K562 (cell line): ENCODE results near the gene DNAJB1. TPM values are rescaled to one million over a fixed set of nuclear protein-coding genes. Genes with fewer than 3 reads are reported as not detected.
A peak's percentile ranks its signal among the peaks of the same experiment; 100 is the strongest.

Experiments
- ESRRB ChIP-seq: fragments of 250-450 bp; sonication (Bioruptor Pico); IDR thresholded peaks from 2 replicates; pipeline ENCODE4 v1.5.0; 2020; ENCODE audit warnings: mild to moderate bottlenecking, moderate library complexity, borderline replicate concordance
- ETS1 ChIP-seq: conservative IDR thresholded peaks from 2 replicates; pipeline ENCODE4 v1.6.1; 2011; ENCODE audit warnings: low read depth, mild to moderate bottlenecking, low read length; ENCODE audit not compliant: control insufficient read depth
- MAZ ChIP-seq, 2 experiments: fragments of 450-650 bp in 1 of 2; sonication (generic) in 1 of 2; formaldehyde crosslinking; IDR thresholded peaks in 1 of 2; conservative IDR thresholded peaks in 1 of 2; 2 replicates each; pipeline versions ENCODE4 v1.4.0 to v1.5.0; 2020; ENCODE audit warnings: mild to moderate bottlenecking in 1 of 2, missing genetic modification reagents in 1 of 2
- MED1 ChIP-seq: sonication (generic); formaldehyde crosslinking; IDR thresholded peaks from 2 replicates; pipeline ENCODE4 v1.8.1; 2023; ENCODE audit warnings: missing genetic modification reagents, borderline replicate concordance
- PHTF2 ChIP-seq: fragments of 250-450 bp; sonication (Bioruptor Pico); IDR thresholded peaks from 2 replicates; pipeline ENCODE4 v1.5.0; 2021; ENCODE audit warnings: mild to moderate bottlenecking
- POLR2H ChIP-seq: IDR thresholded peaks from 2 replicates; pipeline ENCODE4 v1.6.1; 2016; ENCODE audit warnings: missing genetic modification characterization, low read depth, mild to moderate bottlenecking, control low read depth, missing compliant biosample characterization, moderate library complexity
- RREB1 ChIP-seq: fragments of 250-450 bp; sonication (Bioruptor Pico); IDR thresholded peaks from 2 replicates; pipeline ENCODE4 v1.4.0; 2020
- SAP30 ChIP-seq: fragments of 200-600 bp; sonication (generic); IDR thresholded peaks from 2 replicates; pipeline ENCODE4 v1.6.1; 2012; ENCODE audit warnings: borderline replicate concordance, low read depth, mild to moderate bottlenecking, moderate library complexity, low read length, control low read depth, inconsistent platforms; ENCODE audit not compliant: insufficient read depth, poor library complexity, severe bottlenecking
- TCFL5 ChIP-seq: fragments of 250-450 bp; sonication (Bioruptor Pico); conservative IDR thresholded peaks from 2 replicates; pipeline ENCODE4 v1.6.1; 2021; ENCODE audit warnings: mild to moderate bottlenecking, moderate library complexity, matching md5 sums
- TEAD1 ChIP-seq, 2 experiments: fragments of 450-650 bp in 1 of 2; sonication (generic) in 1 of 2; formaldehyde crosslinking; IDR thresholded peaks; 2 replicates each; pipeline versions ENCODE4 v1.4.0 to v1.8.0; 2020 to 2022; ENCODE audit warnings: mild to moderate bottlenecking in 2 of 2, missing genetic modification reagents in 1 of 2
- ZNF217 ChIP-seq: sonication (generic); formaldehyde crosslinking; IDR thresholded peaks from 2 replicates; pipeline ENCODE4 v1.8.0; 2022; ENCODE audit warnings: mild to moderate bottlenecking, missing genetic modification reagents
- ZNF24 ChIP-seq: fragments of 450-650 bp; IDR thresholded peaks from 2 replicates; pipeline ENCODE4 v1.6.1; 2016
- ZNF57 ChIP-seq: fragments of 450-650 bp; formaldehyde crosslinking; IDR thresholded peaks from 2 replicates; pipeline ENCODE4 v1.4.0; 2020; ENCODE audit warnings: mild to moderate bottlenecking, moderate library complexity
- ZNF830 ChIP-seq: fragments of 250-450 bp; sonication (Bioruptor Pico); IDR thresholded peaks from 2 replicates; pipeline ENCODE4 v1.5.0; 2021; ENCODE audit warnings: mild to moderate bottlenecking
- polyA plus RNA-seq, 8 experiments: library from polyadenylated mRNA; depleted of rRNA in 4 of 8; stranded (reverse) in 5 of 8; unstranded in 3 of 8; fragments of >200 nt; fragmentation: Nextera tagmentation in 2 of 8; fragmentation: Illumina TruSeq in 1 of 8; extraction: Ambion mirVana in 2 of 8; extraction: Trizol in 1 of 8; gene quantifications; 2 replicates each; pipeline versions ENCODE4 v1.2.1 to v1.2.3, GENCODE V29; 2011 to 2014; ENCODE audit warnings: inconsistent platforms in 1 of 8, missing spikeins in 1 of 8
- total RNA-seq, 7 experiments: library from RNA; depleted of rRNA in 6 of 7; stranded (reverse); fragments of >200 nt in 6 of 7; fragmentation: Illumina TruSeq in 2 of 7; extraction: Trizol in 2 of 7; gene quantifications; 2 replicates each; pipeline versions ENCODE4 v1.2.1 to v1.2.3, GENCODE V29; 2011 to 2021; ENCODE audit warnings: low replicate concordance in 1 of 7
- TF ChIP-seq, protein P1 (sequence below): fragments of 200-800 bp; sonication (Bioruptor generic); IDR thresholded peaks from 2 replicates; pipeline ENCODE4 v1.6.1; 2017; ENCODE audit warnings: missing genetic modification characterization, missing compliant biosample characterization
- TF ChIP-seq, protein P2 (sequence below): fragments of 450-650 bp; IDR thresholded peaks from 2 replicates; pipeline ENCODE4 v1.6.1; 2017; ENCODE audit warnings: antibody characterized with exemption

DNAJB1 gene
- total and polyA plus RNA-seq, 9 of the 15 experiments (the other 6 are each of a cell fraction or from before 2014, with no cell fraction given), result 13.2 to 113 (median 62.1) TPM

DNA sequence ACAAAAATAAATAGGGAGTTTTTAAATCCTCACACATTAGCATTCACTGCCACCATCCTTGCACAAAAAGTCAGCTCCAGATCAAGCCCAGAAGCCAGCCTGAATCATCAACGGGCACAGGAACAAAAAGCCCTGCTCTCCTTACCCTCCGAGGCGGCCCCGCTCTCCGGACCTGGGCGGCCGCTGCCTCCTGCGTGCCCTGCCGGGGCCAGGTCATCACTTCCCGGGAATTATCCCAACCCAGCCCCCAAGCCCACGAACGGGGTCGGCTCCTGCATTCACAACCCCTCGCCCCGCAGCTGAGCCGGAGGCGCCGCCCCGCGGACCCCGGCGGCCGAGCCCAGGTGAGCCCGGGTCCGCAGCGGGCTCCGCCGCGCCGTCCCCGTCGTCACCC is 754 bp downstream of the DNAJB1 start (continued):
- TF ChIP-seq MAZ (CRISPR knock-in tag; conservative IDR thresholded peaks at IDR 0.05 in 1 of 2, IDR thresholded peaks at IDR 0.05 in 1 of 2), result no peak
- no peak for TF ChIP-seq ZNF57 (CRISPR knock-in tag)
- TF ChIP-seq, protein P1, sequence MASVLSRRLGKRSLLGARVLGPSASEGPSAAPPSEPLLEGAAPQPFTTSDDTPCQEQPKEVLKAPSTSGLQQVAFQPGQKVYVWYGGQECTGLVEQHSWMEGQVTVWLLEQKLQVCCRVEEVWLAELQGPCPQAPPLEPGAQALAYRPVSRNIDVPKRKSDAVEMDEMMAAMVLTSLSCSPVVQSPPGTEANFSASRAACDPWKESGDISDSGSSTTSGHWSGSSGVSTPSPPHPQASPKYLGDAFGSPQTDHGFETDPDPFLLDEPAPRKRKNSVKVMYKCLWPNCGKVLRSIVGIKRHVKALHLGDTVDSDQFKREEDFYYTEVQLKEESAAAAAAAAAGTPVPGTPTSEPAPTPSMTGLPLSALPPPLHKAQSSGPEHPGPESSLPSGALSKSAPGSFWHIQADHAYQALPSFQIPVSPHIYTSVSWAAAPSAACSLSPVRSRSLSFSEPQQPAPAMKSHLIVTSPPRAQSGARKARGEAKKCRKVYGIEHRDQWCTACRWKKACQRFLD, result no peak
- peak; percentile 67; the same call in 1 of the 2 replicates for TF ChIP-seq PHTF2 (CRISPR knock-in tag)
- TF ChIP-seq ZNF24, result no peak
- TF ChIP-seq ZNF830 (CRISPR knock-in tag), result no peak
- peak; percentile 31; the same call in 1 of the 2 replicates for TF ChIP-seq MED1 (CRISPR knock-in tag)
- no peak for TF ChIP-seq ESRRB (CRISPR knock-in tag)
- TF ChIP-seq TEAD1 (CRISPR knock-in tag; IDR thresholded peaks at IDR 0.05), result 0 out of 4 replicates have a peak, but pooled peaks of 1 of the 2 experiments have one; percentile 5
- no peak for TF ChIP-seq ZNF217 (CRISPR knock-in tag)
- TF ChIP-seq TCFL5 (CRISPR knock-in tag), result no peak
- TF ChIP-seq POLR2H (tag), result no peak
- peak; percentile 20 for TF ChIP-seq SAP30
- TF ChIP-seq RREB1 (CRISPR knock-in tag), result no peak
- TF ChIP-seq, protein P2, sequence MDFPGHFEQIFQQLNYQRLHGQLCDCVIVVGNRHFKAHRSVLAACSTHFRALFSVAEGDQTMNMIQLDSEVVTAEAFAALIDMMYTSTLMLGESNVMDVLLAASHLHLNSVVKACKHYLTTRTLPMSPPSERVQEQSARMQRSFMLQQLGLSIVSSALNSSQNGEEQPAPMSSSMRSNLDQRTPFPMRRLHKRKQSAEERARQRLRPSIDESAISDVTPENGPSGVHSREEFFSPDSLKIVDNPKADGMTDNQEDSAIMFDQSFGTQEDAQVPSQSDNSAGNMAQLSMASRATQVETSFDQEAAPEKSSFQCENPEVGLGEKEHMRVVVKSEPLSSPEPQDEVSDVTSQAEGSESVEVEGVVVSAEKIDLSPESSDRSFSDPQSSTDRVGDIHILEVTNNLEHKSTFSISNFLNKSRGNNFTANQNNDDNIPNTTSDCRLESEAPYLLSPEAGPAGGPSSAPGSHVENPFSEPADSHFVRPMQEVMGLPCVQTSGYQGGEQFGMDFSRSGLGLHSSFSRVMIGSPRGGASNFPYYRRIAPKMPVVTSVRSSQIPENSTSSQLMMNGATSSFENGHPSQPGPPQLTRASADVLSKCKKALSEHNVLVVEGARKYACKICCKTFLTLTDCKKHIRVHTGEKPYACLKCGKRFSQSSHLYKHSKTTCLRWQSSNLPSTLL, result no peak
- no peak for TF ChIP-seq ETS1
